NCI-H82 treated with DMSO at 0.1 percent for 48 hours (cell line): ENCODE results near the gene MCM8.
A peak's percentile ranks its signal among the peaks of the same experiment; 100 is the strongest.

ENCODE experiments used
- DNase-seq: peaks from one replicate; lab custom pipeline; 2025; ENCODE audit not compliant: unreplicated experiment; lab: John Stamatoyannopoulos, UW

The MCM8 gene

DNA sequence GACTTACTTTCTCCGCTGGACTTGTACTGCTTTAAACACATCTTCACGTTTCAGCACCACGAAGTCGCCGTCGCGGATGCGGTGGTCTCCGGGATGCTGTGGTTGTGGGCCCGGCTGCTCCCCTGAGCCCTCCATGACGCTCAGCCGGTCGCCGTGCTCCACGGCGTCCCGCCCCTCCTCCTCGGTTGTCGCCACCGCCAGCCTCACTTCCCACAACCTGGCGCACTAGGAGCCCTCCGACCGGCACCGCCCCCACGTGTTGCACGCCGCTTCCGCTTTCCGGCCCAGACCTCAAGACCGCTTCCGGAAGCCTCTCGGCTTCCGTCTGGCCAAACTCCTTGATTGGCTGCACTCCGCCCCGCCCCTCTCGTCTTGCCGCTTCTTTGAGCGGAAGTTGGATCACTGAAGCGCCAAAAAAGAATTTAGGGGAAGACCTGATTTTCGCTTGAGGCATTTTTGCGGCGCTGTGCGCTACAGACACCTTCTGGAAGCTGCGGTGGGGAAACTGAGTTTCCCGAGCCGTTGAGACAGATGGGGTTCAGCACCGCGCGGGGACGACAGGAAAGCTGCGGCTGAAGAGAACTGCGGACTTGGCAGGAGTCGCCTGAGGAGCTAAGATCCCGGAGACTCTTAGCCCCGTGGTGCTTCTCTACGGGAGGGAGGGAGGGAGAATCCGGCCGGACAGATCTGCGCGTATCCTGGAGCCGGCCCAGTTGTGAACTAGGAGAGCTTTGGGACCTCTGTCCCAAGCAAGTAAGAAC, at the start of gene MCM8, which contains the start of gene TRMT6:
MCM8 (plus strand) TSS at position 382 of the 761 bp plus-strand sequence. CDS start 1,364 bp downstream, outside the sequence.
TRMT6 (minus strand) TSS at position 263 of the 761 bp plus-strand sequence; CDS start at position 135, 128 bp downstream.
- peak; percentile 93 for DNase-seq

DNA sequence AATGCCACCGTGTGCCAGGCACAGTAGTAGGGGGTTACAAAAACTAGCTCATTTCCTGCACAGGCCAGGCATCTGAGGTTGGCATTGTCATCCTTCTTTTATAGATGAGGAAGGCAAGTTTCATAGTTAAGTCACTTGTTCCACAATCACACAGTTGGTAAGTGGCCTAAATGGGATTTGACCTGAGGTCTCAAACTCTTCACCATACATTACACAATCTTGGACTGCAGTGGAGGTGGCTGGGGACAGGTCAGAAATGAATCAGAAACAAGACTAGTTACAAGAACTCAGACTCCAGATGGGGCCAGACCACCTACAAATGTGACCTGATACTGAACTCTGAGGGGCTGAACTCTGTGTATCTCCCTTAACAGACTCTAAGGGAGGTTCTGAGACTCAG, 49.5 kb upstream of the MCM8 start:
- no peak for DNase-seq

DNA sequence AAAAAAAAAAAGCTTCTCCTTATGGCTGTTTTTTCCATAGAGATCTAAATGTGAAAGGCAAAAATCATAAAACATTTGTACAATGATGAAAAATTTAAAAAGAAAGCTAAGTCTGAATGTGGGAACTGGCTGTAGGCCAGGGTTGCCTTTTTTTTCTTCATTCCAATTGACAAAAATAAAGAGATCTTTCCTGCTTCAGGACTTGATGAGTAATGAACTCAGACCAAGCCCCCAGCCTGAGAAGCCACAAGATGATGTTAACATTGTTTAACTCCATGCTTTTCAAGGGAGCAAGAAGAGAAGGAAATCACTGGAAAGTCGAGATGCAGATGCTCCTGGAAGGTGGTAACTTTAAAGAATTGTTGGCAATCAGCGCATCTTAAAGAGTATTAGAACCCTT, 41.5 kb upstream of the MCM8 start:
- no peak for DNase-seq

DNA sequence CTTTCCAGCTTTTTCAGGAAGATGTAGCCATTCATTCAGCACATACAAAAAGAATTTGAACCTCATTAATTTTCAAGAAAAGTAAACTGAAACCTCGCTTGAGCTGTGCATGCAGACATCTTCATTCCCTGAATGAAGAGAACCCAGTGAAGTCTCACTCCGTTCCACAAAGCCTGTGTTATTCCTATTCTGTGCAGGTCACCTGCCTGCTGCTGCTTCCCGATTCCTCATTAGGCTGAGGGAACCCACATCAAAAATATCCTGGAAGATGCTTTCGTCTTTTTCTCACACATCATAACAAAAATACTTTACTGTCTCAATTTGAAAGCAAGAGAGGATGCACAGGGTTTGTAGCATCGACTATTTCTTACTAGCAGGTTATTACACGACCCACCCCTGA, 40.3 kb upstream of the MCM8 start:
- DNase-seq, result peak; percentile 2

DNA sequence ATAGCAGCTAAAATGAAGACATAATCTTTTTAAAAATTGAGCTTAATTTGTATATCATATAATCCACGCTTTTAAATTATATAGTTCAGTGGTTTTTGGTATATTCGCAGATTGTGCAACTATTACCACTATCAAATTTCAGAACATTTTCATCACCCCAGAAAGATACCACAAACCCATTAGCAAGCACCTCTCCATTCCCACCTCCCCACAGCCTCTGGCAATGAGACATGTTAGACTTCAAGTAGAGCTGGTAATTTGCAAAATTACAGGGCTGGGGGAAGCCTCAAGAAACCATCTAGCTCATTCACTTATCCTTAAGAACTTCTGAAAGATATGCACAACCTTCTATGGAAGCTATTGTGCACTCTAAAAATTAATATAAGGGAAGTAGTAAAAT, 37.3 kb upstream of the MCM8 start:
- no peak for DNase-seq

DNA sequence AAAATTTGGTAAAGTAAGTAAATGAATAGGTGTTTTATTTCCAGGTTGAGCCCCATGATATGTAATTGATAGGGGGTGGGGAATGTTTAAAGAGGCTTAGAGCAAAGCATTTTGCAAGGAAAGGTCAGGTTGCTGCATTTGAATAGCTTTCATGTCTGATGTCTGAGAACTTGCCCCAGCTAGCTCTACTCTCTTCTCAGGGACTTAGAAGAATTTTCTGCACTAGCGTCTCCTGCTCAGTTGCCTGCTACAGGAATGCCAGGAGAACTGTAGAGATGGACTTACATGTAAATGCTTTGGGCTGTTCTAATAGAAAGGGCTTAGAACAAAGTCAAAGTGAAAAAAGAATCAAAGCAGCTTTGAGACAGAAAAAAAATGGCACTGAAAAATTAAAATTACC, 35.6 kb upstream of the MCM8 start:
- DNase-seq, result no peak

DNA sequence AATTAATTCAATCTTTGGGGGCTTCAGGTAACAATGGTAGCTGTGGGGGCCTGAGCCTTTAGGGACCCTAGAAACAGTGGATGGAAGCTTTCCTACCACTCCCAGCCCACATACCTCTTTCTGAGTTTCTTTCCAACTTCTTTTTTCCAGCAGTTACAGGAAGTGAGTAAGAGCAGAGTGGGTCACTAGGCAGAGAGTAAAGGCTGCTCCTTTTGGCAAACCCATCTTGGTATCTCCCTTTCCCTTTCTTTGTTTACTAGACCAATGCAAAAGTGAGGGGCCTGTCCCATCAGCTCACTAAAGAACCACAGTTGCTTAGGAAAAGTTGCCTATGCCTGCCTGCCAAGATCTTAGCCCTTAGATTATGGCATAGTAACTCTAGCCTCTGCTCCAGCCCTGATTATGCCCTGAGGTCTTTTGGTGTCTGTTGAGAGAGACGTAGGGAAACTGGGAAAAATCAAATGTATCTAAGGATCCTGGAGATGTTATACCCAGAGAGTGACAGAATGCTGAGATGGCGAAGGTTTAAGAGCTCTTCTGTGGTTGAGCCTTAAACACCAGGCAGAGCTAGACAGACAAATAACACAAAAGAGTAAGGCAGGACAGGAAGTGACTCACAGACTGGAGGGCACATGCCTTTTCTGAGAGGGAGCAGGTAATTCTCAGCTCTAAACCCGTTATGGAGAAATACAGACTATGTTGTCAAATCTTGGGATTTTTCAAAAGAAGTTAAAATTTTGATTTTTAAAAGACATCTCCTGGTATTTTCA, 31.4 kb upstream of the MCM8 start:
- no peak for DNase-seq

DNA sequence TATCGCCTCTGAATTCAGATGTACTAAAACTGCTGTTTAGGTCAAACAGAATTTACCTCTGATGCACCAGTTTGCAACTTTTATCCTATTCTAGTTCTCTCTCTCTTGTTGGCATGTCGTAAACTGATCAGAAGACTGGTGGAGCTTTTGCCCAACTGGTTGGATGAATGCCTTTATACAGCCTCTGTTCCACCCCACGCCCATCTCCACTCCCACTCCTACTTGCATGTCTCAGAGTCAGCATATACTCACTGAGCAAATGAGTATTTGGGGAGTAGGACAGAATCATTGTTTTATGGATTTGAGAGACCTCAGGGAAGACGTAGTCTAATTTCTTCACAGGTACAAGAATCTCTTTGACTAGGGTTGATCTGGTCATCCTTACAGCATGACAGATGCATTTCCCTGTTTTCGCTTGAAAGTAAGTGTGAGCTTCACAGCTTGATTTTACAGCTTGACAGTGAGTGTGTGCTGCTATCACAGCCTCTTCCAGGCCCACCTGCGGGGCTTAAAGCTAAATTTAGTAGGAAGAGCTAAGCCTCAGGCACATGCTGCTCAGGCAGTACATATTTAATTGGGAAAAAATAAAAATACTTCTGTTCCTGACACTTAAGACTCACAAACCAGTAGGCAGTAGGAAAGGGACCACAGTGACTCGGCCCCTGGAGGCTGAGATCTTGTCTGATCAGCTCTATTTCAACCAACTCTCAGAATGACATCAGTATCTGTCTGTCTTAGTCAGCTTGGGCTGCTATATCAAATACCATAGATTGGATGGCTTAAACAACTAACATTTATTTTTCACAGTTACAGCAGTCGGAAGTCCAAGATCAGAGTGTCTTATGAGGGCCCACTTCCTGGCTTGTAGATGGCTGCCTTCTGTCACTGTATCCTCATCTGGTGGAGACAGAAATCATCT, 30.6 kb upstream of the MCM8 start:
- DNase-seq, result no peak

DNA sequence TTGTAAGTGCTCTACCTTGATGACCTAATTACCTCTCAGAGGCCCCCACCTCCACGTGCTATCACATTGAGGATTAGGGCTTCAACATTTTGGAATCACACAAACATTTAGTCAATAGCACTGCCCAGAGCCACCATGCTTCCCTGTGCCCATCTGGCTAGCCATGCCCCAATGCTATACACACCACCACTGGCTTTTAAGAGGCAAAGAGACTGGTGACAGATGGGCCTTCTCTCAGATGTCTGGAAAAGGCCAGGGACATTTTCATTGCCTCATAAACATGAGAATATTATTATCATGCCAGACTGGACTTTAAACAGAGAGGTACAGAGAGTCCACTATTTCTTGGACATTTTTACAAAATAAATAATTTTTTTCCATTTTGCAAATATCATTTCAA, 29.9 kb upstream of the MCM8 start:
- peak; percentile 11 for DNase-seq

DNA sequence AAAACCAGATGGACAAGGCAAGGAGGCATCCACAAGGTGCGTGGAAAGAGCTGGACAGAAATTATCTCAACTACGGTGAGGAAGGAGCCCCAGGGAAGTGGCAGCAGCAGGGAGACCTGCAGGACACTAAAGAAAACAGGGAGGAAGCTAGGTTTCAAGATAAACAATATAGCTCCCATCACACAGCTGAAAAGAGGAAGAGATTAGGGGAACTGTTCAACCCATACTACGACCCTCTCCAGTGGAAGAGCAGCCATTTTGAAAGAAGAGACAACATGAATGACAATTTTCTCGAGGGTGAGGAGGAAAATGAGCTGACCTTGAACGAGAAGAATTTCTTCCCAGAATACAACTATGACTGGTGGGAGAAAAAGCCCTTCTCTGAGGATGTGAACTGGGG, 27.0 kb upstream of the MCM8 start:
- DNase-seq, result no peak

DNA sequence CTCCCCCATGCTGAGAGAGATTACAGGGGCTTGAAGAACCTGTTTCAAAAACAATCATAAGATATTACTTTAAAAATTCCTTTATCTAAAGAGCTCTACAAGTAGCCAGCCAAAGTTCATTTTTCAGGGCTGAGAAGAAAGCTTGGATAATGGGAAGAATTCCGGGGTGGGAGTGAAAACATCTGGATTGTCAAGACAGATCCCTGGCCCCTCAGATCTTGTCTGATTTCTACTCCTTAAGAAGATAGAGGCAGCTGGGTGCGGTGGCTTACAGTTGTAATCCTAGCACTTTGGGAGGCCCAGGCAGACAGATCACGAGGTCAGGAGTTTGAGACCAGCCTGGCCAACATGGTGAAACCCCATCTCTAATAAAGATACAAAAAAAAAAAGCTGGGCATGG, 24.9 kb upstream of the MCM8 start:
- no peak for DNase-seq

DNA sequence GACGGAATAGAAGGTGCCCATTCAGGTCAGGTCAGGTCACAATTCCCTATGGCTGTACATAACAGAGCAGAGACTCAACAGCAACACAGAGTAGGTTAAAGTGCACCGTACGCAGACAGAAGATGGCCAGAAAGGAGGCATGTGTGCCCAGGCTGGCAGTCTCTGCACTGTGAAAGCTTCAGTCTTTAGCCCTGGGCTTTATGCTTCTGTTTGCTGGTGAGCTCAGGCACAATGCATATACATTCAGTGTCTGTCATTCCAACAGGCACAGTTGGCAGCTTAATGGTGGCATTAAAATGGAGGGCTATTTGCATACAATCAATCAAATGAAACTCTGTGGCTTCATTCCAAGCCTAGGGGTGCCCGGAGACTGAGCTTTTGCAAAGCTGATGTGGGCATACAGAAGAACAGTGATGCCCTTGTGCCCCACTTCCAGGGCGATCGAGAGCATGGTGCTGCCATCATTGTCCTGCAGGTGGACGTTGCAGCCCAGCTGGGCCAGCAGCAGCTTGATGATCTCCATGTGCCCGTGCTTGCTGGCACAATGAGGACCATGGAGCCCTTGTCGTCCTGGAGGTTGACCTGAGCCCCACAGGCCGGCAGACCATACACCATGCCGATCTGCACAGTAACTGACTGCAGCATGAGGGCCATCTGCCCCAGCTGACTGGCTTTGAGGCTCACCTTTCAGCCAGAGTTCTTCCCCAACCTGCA, 22.5 kb upstream of the MCM8 start:
- no peak for DNase-seq

DNA sequence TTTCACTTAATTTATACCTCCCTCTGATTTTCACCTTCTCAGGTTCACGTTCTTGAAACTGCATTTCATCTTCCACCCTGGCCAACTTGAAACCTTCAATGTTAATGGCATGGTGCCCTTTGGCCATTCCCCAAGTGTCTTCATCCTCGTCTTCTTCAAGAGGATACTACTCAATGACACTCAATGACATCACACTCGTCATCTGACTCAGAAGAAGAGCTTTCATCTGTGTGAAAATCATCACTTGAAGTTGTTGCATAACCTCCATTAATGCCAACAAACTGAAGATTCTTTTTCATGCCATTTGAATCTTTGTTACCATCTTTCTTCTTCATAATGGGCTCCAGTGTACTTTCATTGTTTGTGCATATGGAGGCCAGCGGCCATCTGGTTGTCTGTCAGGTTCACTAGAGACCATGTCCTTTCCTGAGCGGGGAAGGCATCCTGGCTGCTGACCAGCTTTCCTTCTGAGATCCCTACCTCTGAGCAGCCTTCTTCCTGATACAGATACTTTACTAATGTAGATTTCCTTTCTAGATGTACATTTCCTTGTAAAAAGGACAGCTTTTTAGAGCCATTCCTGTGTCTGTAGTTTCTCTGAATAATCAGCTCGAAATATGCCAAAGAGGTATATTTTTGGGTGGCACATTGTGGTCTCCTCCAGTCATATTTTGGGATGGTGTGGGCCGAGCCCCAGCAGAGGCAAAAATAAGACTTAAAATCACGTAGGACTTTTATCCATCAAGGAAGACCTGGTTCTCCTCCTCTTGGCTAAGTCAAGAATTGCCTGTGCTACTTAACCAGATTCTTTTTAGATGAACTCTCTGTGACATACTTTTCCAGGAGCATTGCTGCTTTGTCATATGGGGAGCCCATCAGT, 21.4 kb upstream of the MCM8 start:
- no peak for DNase-seq

DNA sequence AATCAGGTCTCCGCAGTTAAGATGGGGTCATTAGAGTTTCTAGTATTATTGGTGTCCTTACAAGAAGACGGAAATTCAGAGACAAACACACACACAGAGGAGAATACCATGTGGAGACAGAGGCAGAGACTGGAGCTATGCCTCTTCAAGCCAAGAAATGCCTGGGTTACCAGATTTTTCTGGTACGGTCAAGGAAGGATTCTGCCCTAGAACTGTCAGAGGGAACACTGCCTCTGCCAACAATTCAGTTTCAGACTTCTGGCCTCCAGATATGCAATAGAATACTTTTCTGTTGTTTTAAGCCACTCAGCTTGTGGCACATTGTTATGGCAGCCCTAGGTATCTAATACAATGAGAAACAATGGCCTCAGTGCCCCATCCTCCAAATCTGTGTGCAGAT, 19.0 kb upstream of the MCM8 start:
- DNase-seq, result no peak

DNA sequence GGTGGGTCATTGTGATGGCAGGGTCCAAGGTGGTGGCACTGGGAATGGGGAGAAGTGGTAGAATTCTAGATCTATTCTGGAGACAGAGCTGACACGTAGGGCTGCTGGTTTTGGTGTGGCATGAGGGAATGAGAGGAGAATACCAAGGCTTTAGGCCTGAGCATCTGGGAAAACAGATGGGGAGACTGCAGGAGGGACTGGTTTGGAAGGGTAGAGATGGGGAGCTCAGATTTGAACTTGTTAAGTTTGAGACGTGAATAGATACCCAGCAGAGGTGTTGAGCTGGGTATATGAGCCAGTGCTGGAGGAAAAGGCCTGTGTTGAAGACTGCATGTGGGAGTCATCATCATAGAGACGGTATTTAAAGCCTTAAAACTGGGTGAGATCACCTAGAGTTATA, 17.7 kb upstream of the MCM8 start:
- no peak for DNase-seq

DNA sequence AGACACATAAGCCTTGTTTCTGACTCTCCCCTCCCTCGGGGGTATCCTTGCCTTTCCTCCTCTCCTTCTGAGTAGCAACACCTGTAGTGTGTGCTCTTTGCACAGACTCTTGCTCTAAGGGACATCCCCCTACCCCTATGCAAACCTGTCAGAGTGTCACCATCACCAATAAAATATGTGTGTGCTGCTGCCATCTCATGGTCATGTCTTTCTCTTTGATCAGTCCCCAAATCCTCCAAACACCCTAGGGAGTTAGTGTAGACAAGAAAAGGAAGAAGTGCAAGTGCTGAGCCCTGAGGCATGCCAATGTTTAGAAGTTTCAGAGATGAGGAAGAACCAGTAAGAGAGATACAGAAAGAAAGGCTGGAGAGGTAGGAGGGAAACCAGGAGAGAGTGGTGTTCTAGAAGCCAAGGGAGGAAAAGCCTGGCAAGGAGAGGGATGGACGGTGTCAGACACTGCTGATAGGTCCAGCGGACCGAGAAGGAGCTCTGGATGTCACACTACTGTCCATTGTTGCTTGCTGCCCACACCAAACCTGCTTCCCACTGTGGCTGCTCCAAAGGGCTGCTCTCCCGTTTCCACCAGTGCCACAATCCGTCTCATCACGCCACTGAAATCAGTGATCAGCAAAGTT, 16.5 kb upstream of the MCM8 start:
- peak; percentile 23 for DNase-seq

DNA sequence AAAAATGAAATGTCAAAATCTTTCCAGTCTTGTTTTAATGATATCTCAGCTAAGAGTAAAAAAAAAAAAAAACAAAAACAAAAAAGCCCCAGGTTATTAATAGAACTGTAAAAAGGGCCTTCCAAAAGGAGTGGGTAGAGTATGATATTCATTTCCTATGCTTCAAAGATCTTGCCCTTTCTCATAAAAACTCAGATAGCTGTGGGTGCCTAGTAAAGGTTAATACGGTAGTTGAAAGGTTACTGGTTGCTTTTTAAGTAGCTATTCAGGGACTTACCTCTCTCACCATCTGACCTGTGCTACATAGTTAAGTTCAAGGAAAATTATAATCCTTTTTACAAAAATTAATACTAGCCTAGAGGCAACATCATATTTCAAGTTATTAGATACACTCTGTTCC, 15.1 kb upstream of the MCM8 start:
- DNase-seq, result no peak

DNA sequence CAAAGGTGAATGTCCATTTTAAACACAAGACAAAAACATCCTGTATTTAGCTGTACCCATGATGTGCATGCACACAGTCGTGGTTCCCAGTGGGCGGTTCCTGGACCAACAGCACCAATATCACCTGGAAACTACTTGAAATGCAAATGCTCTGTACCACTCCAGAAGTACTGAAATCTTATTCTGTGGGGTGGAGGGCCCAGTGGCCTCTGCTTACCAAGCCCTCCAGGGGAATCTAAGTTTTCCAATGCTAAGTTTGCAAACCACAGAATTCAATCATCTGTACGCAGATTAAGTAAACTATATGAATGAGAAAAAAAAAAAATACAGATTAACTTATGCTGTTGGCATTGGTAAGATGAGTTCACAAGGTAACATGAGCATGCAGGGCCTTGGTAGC, 14.2 kb upstream of the MCM8 start:
- DNase-seq, result no peak

DNA sequence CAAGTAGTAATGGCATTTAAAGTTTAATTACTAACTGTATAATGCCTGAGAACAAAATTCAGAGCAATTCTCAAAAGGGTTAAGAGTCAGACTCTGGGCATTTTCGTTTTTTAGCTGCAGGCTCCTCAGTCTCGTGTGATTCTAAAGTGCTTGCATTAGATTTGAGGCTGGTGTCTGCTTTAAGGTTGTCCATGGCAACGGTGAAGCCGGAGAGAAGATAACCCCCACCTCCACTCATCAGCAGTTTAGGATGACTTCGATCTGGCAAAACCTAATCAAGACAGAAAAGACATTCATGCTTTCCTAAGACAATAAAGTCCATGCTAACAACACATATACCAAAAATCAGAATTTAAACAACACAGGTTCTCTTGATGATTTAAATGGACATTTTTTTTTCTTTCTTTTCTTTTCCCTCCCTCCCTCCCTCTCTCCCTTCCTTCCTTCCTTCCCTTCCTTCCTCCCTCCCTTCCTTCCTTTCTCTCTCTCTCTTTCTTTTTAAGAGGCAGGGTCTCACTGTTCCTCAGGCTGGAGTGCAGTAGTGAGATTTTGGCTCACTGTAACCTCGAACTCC, 11.9 kb upstream of the MCM8 start:
- DNase-seq, result no peak
